Body of pancreas (tissue), 4 donors: ENCODE data around the gene PPP1R1A. TPM values are rescaled to one million over a fixed set of nuclear protein-coding genes. Genes with fewer than 3 reads are reported as not detected.

Source experiments
- ATAC-seq: fragments of 150-250 bp; one replicate; pipeline ENCODE4 v1.9.1; 2016
- DNase-seq, 4 donors: peaks; one replicate each; pipeline ENCODE4 v3.0.0-alpha.2; 2019
- H3K27ac ChIP-seq, 4 donors: fragments of 200-600 bp; sonication (generic); 1 replicate in 3 of 4; 2 replicates in 1 of 4; pipeline versions ENCODE4 v1.5.1 to v1.6.1; 2016 to 2019; ENCODE audit warnings: mild to moderate bottlenecking in 1 of 4, mixed read lengths in 1 of 4, moderate library complexity in 1 of 4
- H3K27me3 ChIP-seq, 2 donors: fragments of 200-600 bp; sonication (generic); one replicate each; pipeline ENCODE4 v1.6.0; 2016; ENCODE audit warnings: mild to moderate bottlenecking in 1 of 2
- H3K36me3 ChIP-seq, 2 donors: fragments of 200-600 bp; sonication (generic); replicated peaks in 1 of 2; 2 replicates each; pipeline ENCODE4 v1.5.1; 2016; ENCODE audit warnings: low read depth in 2 of 2; ENCODE audit not compliant: insufficient read depth in 1 of 2
- H3K4me1 ChIP-seq: fragments of 200-600 bp; sonication (generic); one replicate; pipeline ENCODE4 v1.6.0; 2016
- H3K4me3 ChIP-seq, 2 donors: fragments of 200-600 bp; sonication (generic); 1 replicate in 1 of 2; 2 replicates in 1 of 2; pipeline ENCODE4 v1.5.1; 2016 to 2019
- H3K9me3 ChIP-seq, 3 donors: fragments of 200-600 bp; sonication (generic); 1 replicate in 2 of 3; 2 replicates in 1 of 3; pipeline ENCODE4 v1.5.1; 2016
- CTCF ChIP-seq, 7 experiments: fragments of 450-650 bp in 4 of 7; fragments of 200-600 bp in 3 of 7; sonication (generic) in 3 of 7; IDR thresholded peaks; one replicate each; pipeline ENCODE4 v1.5.1; 2016 to 2019; ENCODE audit warnings: antibody characterized with exemption in 7 of 7
- POLR2A ChIP-seq, 3 donors: fragments of 450-650 bp; IDR thresholded peaks; one replicate each; pipeline ENCODE4 v1.6.1; 2016; ENCODE audit warnings: antibody characterized with exemption in 3 of 3, mild to moderate bottlenecking in 2 of 3
- WGBS, 2 donors: methylation state at CpG; one replicate each; pipeline ENCODE4 v1.1.5; 2017; 5-methylcytosine and 5-hydroxymethylcytosine counted together
- intact Hi-C: fragments of 100-400 bp; cut with DNase I; formaldehyde crosslinking; loops from one replicate; pipeline ENCODE4 v1.15.1; 2023
- total RNA-seq, 2 donors: library from RNA; depleted of rRNA; stranded (reverse); fragments of >200 nt; gene quantifications; one replicate each; pipeline ENCODE4 v1.1.0, GENCODE V29; 2016

The PPP1R1A gene
- total RNA-seq, 2 donors from 2014 or later, result 3.6 to 51.4 TPM

- intact Hi-C loops, result no loop called here
- Histone ChIP-seq H3K4me3 (no peak overlapping the region), H3K27ac (no peak overlapping the region), H3K36me3 (no peaks in the 10 kb centered on the region), H3K4me1 (no peaks in the 10 kb centered on the region), H3K27me3 (no peaks in the 10 kb centered on the region), H3K9me3 (no peaks in the 10 kb centered on the region)
- DNase-seq (no peak), ATAC-seq (no peak)
- TF ChIP-seq POLR2A (IDR thresholded peaks at IDR 0.05) (no peak), CTCF (IDR thresholded peaks at IDR 0.05) (no peak)
- 69 to 77% methylated on average over 3 of the region's 3 CpGs for WGBS, 2 donors
These were observed 23.3 kb upstream of the PPP1R1A start for GRCh38 chr12:54611715-54612149.

GRCh38 chr12:54608769-54609168 is 20.3 kb upstream of the PPP1R1A start:
- 49 to 83% methylated on average over 2 of the region's 2 CpGs for WGBS, 2 donors
- intact Hi-C loops, result no loop called here
- Histone ChIP-seq H3K27me3 (no peaks in the 10 kb centered on the region), H3K4me1 (no peaks in the 10 kb centered on the region), H3K4me3 (no peak overlapping the region), H3K27ac (no peak overlapping the region), H3K36me3 (no peaks in the 10 kb centered on the region), H3K9me3 (no peaks in the 10 kb centered on the region)
- DNase-seq (no peak), ATAC-seq (no peak)
- TF ChIP-seq CTCF (IDR thresholded peaks at IDR 0.05), result no peak
- no peak for TF ChIP-seq POLR2A (IDR thresholded peaks at IDR 0.05)

- Histone ChIP-seq H3K9me3 (no peaks in the 10 kb centered on the region), H3K36me3 (no peaks in the 10 kb centered on the region), H3K4me1 (no peaks in the 10 kb centered on the region), H3K4me3 (no peak overlapping the region), H3K27ac (no peak overlapping the region), H3K27me3 (no peaks in the 10 kb centered on the region)
- ATAC-seq (no peak), DNase-seq (no peak)
- 48 to 61% methylated on average over 6 of the region's 6 CpGs for WGBS, 2 donors
- intact Hi-C loops, result no loop called here
- TF ChIP-seq POLR2A (IDR thresholded peaks at IDR 0.05), result no peak
- TF ChIP-seq CTCF (IDR thresholded peaks at IDR 0.05), result no peak
These were observed 19.7 kb upstream of the PPP1R1A start for GRCh38 chr12:54608156-54608555.

GRCh38 chr12:54606556-54606955 is 18.1 kb upstream of the PPP1R1A start:
- Histone ChIP-seq H3K27me3 (no peaks in the 10 kb centered on the region), H3K4me1 (no peaks in the 10 kb centered on the region), H3K4me3 (no peak overlapping the region), H3K27ac (no peak overlapping the region), H3K9me3 (no peaks in the 10 kb centered on the region), H3K36me3 (no peaks in the 10 kb centered on the region)
- ATAC-seq, result no peak
- intact Hi-C loops, result no loop called here
- TF ChIP-seq CTCF (IDR thresholded peaks at IDR 0.05) (no peak), POLR2A (IDR thresholded peaks at IDR 0.05) (no peak)
- 44 to 49% methylated on average over 4 of the region's 4 CpGs for WGBS, 2 donors
- no peak for DNase-seq

- no peaks in the 10 kb centered on the region for H3K36me3 ChIP-seq
- no peak overlapping the region for H3K4me3 ChIP-seq
- intact Hi-C loops, result no loop called here
- TF ChIP-seq POLR2A (IDR thresholded peaks at IDR 0.05), result no peak
- 81 to 85% methylated on average over 6 of the region's 6 CpGs for WGBS, 2 donors
- DNase-seq (no peak), ATAC-seq (no peak)
- H3K4me1 ChIP-seq, result no peaks in the 10 kb centered on the region
- no peaks in the 10 kb centered on the region for H3K27me3 ChIP-seq
- H3K27ac ChIP-seq, result no peak overlapping the region
- H3K9me3 ChIP-seq, result no peaks in the 10 kb centered on the region
These were observed 16.9 kb upstream of the PPP1R1A start for GRCh38 chr12:54605138-54605970.
